HG03280 (cell line): ENCODE data around the gene PITRM1.
"Not testable (repeated sequence)": the region's sequence is repeated elsewhere in the genome, so short reads cannot be mapped to it uniquely, and the experiment has no call there.

ENCODE experiments used
- ATAC-seq: cut with Tn5 transposase; IDR thresholded peaks from one replicate; pipeline ENCODE4 v1.9.1; 2021; ENCODE audit warnings: mild to moderate bottlenecking, moderate library complexity; ENCODE audit not compliant: unreplicated experiment

The PITRM1 gene

GRCh38 chr10:3172446-3173170, at the start of gene PITRM1:
TSS of gene PITRM1 (minus strand) at chr10:3172782. CDS start at chr10:3172772, 10 bp downstream.
- ATAC-seq: peak; percentile 96

GRCh38 chr10:3222068-3222467, 49.5 kb upstream of the PITRM1 start:
- ATAC-seq: no peak

- not testable (repeated sequence) for ATAC-seq
Observed at GRCh38 chr10:3221601-3222000, 49.0 kb upstream of the PITRM1 start.

GRCh38 chr10:3220853-3221252, 48.3 kb upstream of the PITRM1 start:
- ATAC-seq: no peak

GRCh38 chr10:3219021-3219628, 46.5 kb upstream of the PITRM1 start:
- ATAC-seq: not testable (repeated sequence)

GRCh38 chr10:3217853-3218252, 45.3 kb upstream of the PITRM1 start:
- no peak for ATAC-seq

GRCh38 chr10:3217301-3217700, 44.7 kb upstream of the PITRM1 start:
- no peak for ATAC-seq

- ATAC-seq: no peak
Observed at GRCh38 chr10:3215153-3215775, 42.7 kb upstream of the PITRM1 start.

GRCh38 chr10:3213758-3214515, 41.4 kb upstream of the PITRM1 start:
- no peak for ATAC-seq

GRCh38 chr10:3213208-3213607, 40.6 kb upstream of the PITRM1 start:
- no peak for ATAC-seq

GRCh38 chr10:3210251-3210877, 37.8 kb upstream of the PITRM1 start:
- ATAC-seq: no peak

- no peak for ATAC-seq
Observed at GRCh38 chr10:3208481-3209406, 36.2 kb upstream of the PITRM1 start.

- ATAC-seq: no peak
Observed at GRCh38 chr10:3207351-3207750, 34.8 kb upstream of the PITRM1 start.

GRCh38 chr10:3206511-3207157, 34.1 kb upstream of the PITRM1 start:
- no peak for ATAC-seq

GRCh38 chr10:3203972-3204371, 31.4 kb upstream of the PITRM1 start:
- no peak for ATAC-seq

GRCh38 chr10:3203016-3203811, 30.6 kb upstream of the PITRM1 start:
- no peak for ATAC-seq

GRCh38 chr10:3201796-3202195, 29.2 kb upstream of the PITRM1 start:
- ATAC-seq: no peak

GRCh38 chr10:3199488-3199887, 26.9 kb upstream of the PITRM1 start:
- ATAC-seq: no peak

GRCh38 chr10:3198900-3199299, 26.3 kb upstream of the PITRM1 start:
- no peak for ATAC-seq
